ENCODE results near the gene TSPAN33.

GRCh38 chr7:129176916-129177710 lies 32.6 kb downstream of the TSPAN33 start:
- TF ChIP-seq CTCF (IDR thresholded peaks at IDR 0.05) = no peak
- no peak for TF ChIP-seq EP300 (IDR thresholded peaks at IDR 0.05)
- no peak for TF ChIP-seq POLR2A (IDR thresholded peaks at IDR 0.05)
